Esophagus squamous epithelium (tissue), 4 donors: ENCODE measurements around the gene ABLIM2.

Experiments
- POLR2A ChIP-seq, 4 donors: fragments of 450-650 bp; IDR thresholded peaks; one replicate each; pipeline ENCODE4 v1.6.1; 2017; ENCODE audit warnings: antibody characterized with exemption in 4 of 4, mild to moderate bottlenecking in 4 of 4, moderate library complexity in 3 of 4
- TF ChIP-seq, protein P1 (sequence below), 6 experiments: fragments of 450-650 bp in 4 of 6; fragments of 200-600 bp in 2 of 6; sonication (generic) in 2 of 6; IDR thresholded peaks; one replicate each; pipeline ENCODE4 v1.5.1; 2016 to 2019; ENCODE audit warnings: antibody characterized with exemption in 6 of 6, mild to moderate bottlenecking in 4 of 6, moderate library complexity in 4 of 6

DNA sequence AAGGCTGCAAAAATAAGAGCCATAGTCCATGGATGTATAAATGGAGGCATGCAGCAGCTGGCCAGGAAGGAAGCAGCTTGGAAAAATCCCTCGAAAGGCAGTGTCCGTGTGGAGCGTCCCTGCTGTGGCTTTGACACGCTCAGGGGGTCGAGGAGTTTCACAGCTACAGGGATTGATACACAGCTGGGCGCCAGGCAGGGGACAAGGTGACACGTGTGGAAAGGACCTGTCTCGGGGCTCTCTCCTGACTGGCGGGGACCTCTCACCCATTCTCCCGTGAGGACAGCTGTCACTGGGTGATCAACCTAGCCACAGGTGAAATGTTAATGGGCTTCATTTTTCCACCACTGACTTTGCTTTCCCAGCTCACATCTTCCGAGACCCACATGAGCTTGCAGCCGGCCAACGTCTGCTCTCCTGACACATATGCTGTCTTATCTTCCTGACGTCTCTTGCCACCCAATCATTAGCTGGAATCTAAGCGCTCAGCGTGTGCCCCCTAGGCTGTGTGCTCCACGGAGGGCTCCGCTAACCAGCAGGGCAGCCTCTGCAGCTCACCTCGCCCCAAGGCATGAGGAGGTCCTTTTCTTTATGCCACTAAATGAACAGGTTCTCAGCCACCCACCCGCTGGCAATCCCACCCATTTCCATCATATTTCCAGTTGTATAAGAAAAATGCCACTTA lies 129.6 kb downstream of the ABLIM2 start:
- TF ChIP-seq, protein P1, sequence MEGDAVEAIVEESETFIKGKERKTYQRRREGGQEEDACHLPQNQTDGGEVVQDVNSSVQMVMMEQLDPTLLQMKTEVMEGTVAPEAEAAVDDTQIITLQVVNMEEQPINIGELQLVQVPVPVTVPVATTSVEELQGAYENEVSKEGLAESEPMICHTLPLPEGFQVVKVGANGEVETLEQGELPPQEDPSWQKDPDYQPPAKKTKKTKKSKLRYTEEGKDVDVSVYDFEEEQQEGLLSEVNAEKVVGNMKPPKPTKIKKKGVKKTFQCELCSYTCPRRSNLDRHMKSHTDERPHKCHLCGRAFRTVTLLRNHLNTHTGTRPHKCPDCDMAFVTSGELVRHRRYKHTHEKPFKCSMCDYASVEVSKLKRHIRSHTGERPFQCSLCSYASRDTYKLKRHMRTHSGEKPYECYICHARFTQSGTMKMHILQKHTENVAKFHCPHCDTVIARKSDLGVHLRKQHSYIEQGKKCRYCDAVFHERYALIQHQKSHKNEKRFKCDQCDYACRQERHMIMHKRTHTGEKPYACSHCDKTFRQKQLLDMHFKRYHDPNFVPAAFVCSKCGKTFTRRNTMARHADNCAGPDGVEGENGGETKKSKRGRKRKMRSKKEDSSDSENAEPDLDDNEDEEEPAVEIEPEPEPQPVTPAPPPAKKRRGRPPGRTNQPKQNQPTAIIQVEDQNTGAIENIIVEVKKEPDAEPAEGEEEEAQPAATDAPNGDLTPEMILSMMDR (IDR thresholded peaks at IDR 0.05) = no peak
- no peak for TF ChIP-seq POLR2A (IDR thresholded peaks at IDR 0.05)
